ENCODE data around the gene PSMB4.

- TF ChIP-seq CTCF (conservative IDR thresholded peaks at IDR 0.05 in 1 of 2, IDR thresholded peaks at IDR 0.05 in 1 of 2; ENCODE audit: low read depth in 1 of 2, low read length in 2 of 2) (no peak), EZH2 (IDR thresholded peaks at IDR 0.05; ENCODE audit: low read length, missing control alignments) (no peak)
These were observed 22.1 kb upstream of the PSMB4 start for GRCh38 chr1:151377150-151377884.

Data from fibroblast of lung (primary cell).